Measurements from ENCODE around the gene GPLD1.

GPLD1 gene

GRCh38 chr6:24500683-24501082, 11.3 kb upstream of the GPLD1 start:
- H3K27ac ChIP-seq: no peak overlapping the region
- TF ChIP-seq CTCF (conservative IDR thresholded peaks at IDR 0.05; ENCODE audit: low read depth): no peak
- no peak for DNase-seq (ENCODE audit: low spot score)
- POLR2A ChIA-PET (ENCODE audit: low non-redundant PET): no interaction called here
- CTCF ChIA-PET: no interaction called here

- DNase-seq (ENCODE audit: low spot score): no peak
- no peak for TF ChIP-seq CTCF (conservative IDR thresholded peaks at IDR 0.05; ENCODE audit: low read depth)
- H3K27ac ChIP-seq: no peak overlapping the region
- ChIA-PET POLR2A (ENCODE audit: low non-redundant PET) (no interaction called here), CTCF (interaction anchor here (0.6 to 0.7 kb wide), 2 partner anchors 24 to 26 kb away, joined by 3 read pairs; no protein-coding TSS in a partner anchor)
Measured at GRCh38 chr6:24497254-24497970, 8.0 kb upstream of the GPLD1 start.

DNA sequence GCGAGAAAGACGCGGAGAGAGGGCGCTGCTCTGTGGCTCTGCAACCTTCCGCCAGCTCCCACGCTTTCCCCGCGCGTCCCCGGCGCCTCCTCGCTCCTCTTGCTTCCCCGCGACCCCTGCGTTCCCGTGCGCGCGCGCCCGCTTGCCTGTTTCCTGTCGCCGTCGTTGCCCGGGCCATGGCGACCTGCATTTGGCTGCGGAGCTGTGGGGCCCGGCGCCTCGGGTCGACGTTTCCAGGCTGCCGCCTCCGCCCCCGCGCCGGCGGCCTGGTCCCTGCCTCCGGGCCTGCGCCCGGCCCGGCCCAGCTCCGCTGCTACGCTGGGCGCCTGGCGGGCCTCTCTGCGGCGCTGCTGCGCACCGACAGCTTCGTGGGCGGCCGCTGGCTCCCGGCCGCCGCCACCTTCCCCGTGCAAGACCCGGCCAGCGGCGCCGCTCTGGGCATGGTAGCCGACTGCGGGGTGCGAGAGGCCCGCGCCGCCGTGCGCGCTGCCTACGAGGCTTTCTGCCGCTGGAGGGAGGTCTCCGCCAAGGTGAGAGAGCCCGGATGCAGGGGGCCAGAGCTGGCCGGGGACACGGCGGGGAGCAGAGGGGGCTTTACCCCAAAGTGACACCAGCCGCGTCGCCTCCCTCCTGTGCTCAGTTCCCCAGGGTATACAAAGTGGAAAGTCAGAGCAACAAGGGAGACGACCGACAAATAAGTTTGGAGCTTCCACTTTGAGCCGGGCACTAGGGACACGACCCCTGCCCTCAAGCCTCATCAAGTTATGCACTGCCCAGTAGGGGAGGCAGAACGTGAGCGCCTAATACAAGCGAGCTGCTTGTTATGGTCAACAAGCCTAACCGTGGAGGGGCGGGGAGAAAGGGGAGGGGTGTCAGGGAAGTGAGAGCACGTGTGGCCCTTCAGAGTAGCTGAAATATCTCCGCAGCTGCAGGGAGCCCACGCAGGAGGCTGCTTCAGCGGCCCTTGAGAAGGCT, 5.7 kb upstream of the GPLD1 start, which contains the start of gene ALDH5A1:
Gene ALDH5A1, plus strand, starts transcription at position 149 of the 975 bp plus-strand sequence. Its CDS starts 28 bp downstream, at position 177.
- peak; percentile 40 for DNase-seq (ENCODE audit: low spot score)
- CTCF ChIA-PET: interaction anchor here (0.5 to 2.0 kb wide), 7 partner anchors 25 to 212 kb away, joined by 3 to 6 read pairs (median 3); no protein-coding TSS in a partner anchor
- POLR2A ChIA-PET (ENCODE audit: low non-redundant PET): no interaction called here
- H3K27ac ChIP-seq: no peak within 1 kb of the TSS
- TF ChIP-seq CTCF (conservative IDR thresholded peaks at IDR 0.05; ENCODE audit: low read depth): peak; percentile 19; the same call in 1 of the 2 replicates

DNA sequence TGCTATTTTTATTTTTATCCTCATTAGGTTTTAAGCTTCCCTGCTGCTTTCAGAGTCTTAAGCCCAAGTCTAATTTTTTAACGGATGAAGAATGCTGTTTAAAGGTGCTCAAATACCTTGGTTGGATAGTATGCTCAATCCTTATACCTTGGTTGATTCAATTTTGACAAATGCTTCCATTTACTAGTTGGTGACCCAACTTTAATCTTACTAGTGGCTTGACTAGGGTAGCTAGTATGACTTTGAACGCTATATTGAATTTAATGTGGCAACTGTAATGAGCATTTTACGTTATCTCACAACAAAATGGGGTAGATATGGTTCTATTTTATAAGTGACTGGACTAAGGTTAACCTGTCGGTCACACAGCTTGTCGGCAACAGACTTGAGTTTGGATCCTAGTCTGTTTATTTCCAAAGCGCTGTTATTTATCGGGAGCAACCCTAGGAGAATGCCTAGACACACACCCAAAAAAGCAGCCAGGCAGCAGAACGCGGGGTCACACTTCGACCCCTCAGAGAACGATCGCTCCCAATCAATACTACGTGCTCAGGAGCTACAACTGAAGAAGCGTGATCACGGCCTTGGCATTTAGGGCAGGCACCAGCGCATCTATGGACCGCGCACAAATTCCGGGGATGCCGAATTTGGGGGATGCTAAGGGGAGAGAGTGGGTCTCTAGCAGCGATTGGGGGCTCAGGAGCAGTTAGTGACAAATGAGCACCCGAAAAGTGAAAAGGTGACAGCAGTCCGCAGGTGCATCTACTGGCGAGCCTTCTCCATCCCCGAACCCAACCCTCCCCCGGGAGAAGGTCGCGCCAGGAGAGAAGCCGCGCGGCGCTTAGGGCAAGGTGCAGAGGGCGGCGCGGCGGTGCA, 4.8 kb upstream of the GPLD1 start:
- POLR2A ChIA-PET (ENCODE audit: low non-redundant PET): interaction anchor here (0.7 kb wide), 1 partner anchor 53 kb away, joined by 4 read pairs; no protein-coding TSS in a partner anchor
- no peak overlapping the region for H3K27ac ChIP-seq
- CTCF ChIA-PET: interaction anchor here (0.5 to 2.0 kb wide), 5 partner anchors 25 to 1864 kb away, joined by 3 to 6 read pairs (median 4); no protein-coding TSS in a partner anchor
- TF ChIP-seq CTCF (conservative IDR thresholded peaks at IDR 0.05; ENCODE audit: low read depth): no peak
- DNase-seq (ENCODE audit: low spot score): peak; percentile 17

DNA sequence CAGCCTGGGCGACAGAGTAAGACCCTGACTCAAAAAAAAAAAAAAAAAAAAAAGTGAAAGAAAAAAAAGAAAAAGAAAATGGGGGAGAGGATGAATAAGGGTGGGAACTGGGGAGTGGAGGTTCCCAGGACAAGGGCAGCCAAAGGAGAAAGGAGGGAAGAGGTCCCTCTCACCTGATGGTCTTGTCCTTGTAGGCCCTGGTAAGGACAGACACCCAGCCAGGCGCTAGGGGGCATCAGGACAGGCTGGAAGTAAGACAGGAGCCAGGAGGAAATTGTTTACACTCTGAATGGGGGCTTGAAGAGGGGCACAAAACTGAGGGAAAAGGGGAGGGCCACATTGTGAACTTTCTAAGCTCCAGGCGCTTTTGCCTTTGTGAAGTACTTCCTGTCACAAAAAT, 3.1 kb upstream of the GPLD1 start:
- ChIA-PET CTCF (no interaction called here), POLR2A (ENCODE audit: low non-redundant PET) (no interaction called here)
- TF ChIP-seq CTCF (conservative IDR thresholded peaks at IDR 0.05; ENCODE audit: low read depth): no peak
- H3K27ac ChIP-seq: no peak overlapping the region
- DNase-seq (ENCODE audit: low spot score): no peak

All from RWPE1 (cell line).